Liver (tissue), 9 donors: ENCODE results near the gene TUBGCP6. TPM values are rescaled to one million over a fixed set of nuclear protein-coding genes. Genes with fewer than 3 reads are reported as not detected.

Source experiments
- DNase-seq: peaks from one replicate; pipeline ENCODE4 v3.0.0-alpha.2; 2017; ENCODE audit warnings: low spot score
- H3K27ac ChIP-seq, 2 donors: one replicate each; pipeline ENCODE4 v1.7.0; 2013; ENCODE audit warnings: inconsistent platforms in 2 of 2, low read length in 2 of 2, control low read depth in 1 of 2, low read depth in 1 of 2, mild to moderate bottlenecking in 1 of 2
- H3K27me3 ChIP-seq, 4 donors: one replicate each; pipeline versions ENCODE4 v1.6.1 to v1.7.0; 2013; ENCODE audit warnings: low read length in 3 of 4, inconsistent platforms in 1 of 4, mild to moderate bottlenecking in 1 of 4, moderate library complexity in 1 of 4; ENCODE audit not compliant: control insufficient read depth in 4 of 4, insufficient read depth in 4 of 4
- H3K36me3 ChIP-seq, 4 donors: one replicate each; pipeline versions ENCODE4 v1.6.1 to v1.7.0; 2013; ENCODE audit warnings: low read length in 3 of 4, mild to moderate bottlenecking in 3 of 4, low read depth in 1 of 4, moderate library complexity in 1 of 4; ENCODE audit not compliant: control insufficient read depth in 4 of 4, insufficient read depth in 3 of 4
- H3K4me1 ChIP-seq, 4 donors: one replicate each; pipeline versions ENCODE4 v1.6.1 to v1.7.0; 2013; ENCODE audit warnings: low read length in 3 of 4, mild to moderate bottlenecking in 3 of 4, moderate library complexity in 1 of 4; ENCODE audit not compliant: control insufficient read depth in 4 of 4, insufficient read depth in 4 of 4
- H3K4me3 ChIP-seq, 3 donors: one replicate each; pipeline versions ENCODE4 v1.6.1 to v1.7.0; 2013; ENCODE audit warnings: low read length in 3 of 3, control low read depth in 1 of 3, low read depth in 1 of 3, mild to moderate bottlenecking in 1 of 3
- H3K9ac ChIP-seq, 2 donors: one replicate each; pipeline ENCODE4 v1.7.0; 2013; ENCODE audit warnings: low read length in 2 of 2, mild to moderate bottlenecking in 2 of 2, moderate library complexity in 2 of 2, control low read depth in 1 of 2, low read depth in 1 of 2
- H3K9me3 ChIP-seq, 4 donors: one replicate each; pipeline versions ENCODE4 v1.6.1 to v1.7.0; 2013; ENCODE audit warnings: low read length in 3 of 4; ENCODE audit not compliant: control insufficient read depth in 4 of 4
- ATF3 ChIP-seq: IDR thresholded peaks from 2 replicates; pipeline ENCODE4 v1.6.1; 2016; ENCODE audit warnings: antibody characterized with exemption
- CTCF ChIP-seq: fragments of 150-350 bp; IDR thresholded peaks from 2 replicates; pipeline ENCODE4 v1.5.1; 2017; ENCODE audit warnings: improper control_type of control experiment, low read depth, low read length; ENCODE audit not compliant: missing input control
- EGR1 ChIP-seq, 2 donors: IDR thresholded peaks; 2 replicates each; pipeline ENCODE4 v1.6.1; 2016 to 2018; ENCODE audit warnings: antibody characterized with exemption in 2 of 2, low read depth in 2 of 2
- FOXA1 ChIP-seq: IDR thresholded peaks from 2 replicates; pipeline ENCODE4 v1.6.1; 2016; ENCODE audit warnings: antibody characterized with exemption
- GABPA ChIP-seq, 2 donors: IDR thresholded peaks in 1 of 2; conservative IDR thresholded peaks in 1 of 2; 2 replicates each; pipeline ENCODE4 v1.6.1; 2016; ENCODE audit warnings: antibody characterized with exemption in 2 of 2, mild to moderate bottlenecking in 1 of 2, moderate library complexity in 1 of 2
- HNF4A ChIP-seq, 2 donors: conservative IDR thresholded peaks; 2 replicates each; pipeline ENCODE4 v1.6.1; 2016; ENCODE audit warnings: antibody characterized with exemption in 2 of 2, mild to moderate bottlenecking in 2 of 2
- HNF4G ChIP-seq: IDR thresholded peaks from 2 replicates; pipeline ENCODE4 v1.6.1; 2016; ENCODE audit warnings: antibody characterized with exemption
- JUND ChIP-seq, 2 donors: IDR thresholded peaks; 2 replicates each; pipeline ENCODE4 v1.6.1; 2016; ENCODE audit warnings: antibody characterized with exemption in 2 of 2
- MAX ChIP-seq: IDR thresholded peaks from 2 replicates; pipeline ENCODE4 v1.6.1; 2016; ENCODE audit warnings: antibody characterized with exemption
- NR2F2 ChIP-seq: IDR thresholded peaks from 2 replicates; pipeline ENCODE4 v1.6.1; 2016; ENCODE audit warnings: antibody characterized with exemption
- RXRA ChIP-seq, 2 donors: IDR thresholded peaks; 2 replicates each; pipeline ENCODE4 v1.6.1; 2017 to 2018; ENCODE audit warnings: antibody characterized with exemption in 2 of 2, mild to moderate bottlenecking in 1 of 2
- SP1 ChIP-seq: IDR thresholded peaks from 2 replicates; pipeline ENCODE4 v1.6.1; 2018; ENCODE audit warnings: antibody characterized with exemption, mild to moderate bottlenecking
- TAF1 ChIP-seq: conservative IDR thresholded peaks from 2 replicates; pipeline ENCODE4 v1.6.1; 2016; ENCODE audit warnings: antibody characterized with exemption, mild to moderate bottlenecking
- YY1 ChIP-seq: IDR thresholded peaks from 2 replicates; pipeline ENCODE4 v1.6.1; 2016; ENCODE audit warnings: antibody characterized with exemption, mild to moderate bottlenecking
- ZBTB33 ChIP-seq: IDR thresholded peaks from 2 replicates; pipeline ENCODE4 v1.6.1; 2016; ENCODE audit warnings: antibody characterized with exemption
- WGBS: extraction: QIAGEN DNeasy Blood & Tissue Kit; methylation state at CpG from one replicate; pipeline ENCODE4 v1.1.7; 2013; 5-methylcytosine and 5-hydroxymethylcytosine counted together
- polyA plus RNA-seq, 2 donors: library from polyadenylated mRNA; stranded (reverse) in 1 of 2; unstranded in 1 of 2; fragments of 200-250 nt in 1 of 2; fragments of >200 nt in 1 of 2; fragmentation: Nextera tagmentation in 1 of 2; extraction: Ambion mirVana in 1 of 2; gene quantifications; one replicate each; pipeline versions ENCODE4 v1.2.1 to v1.2.3, GENCODE V29; 2013 to 2015
- total RNA-seq, 2 donors: library from RNA; depleted of rRNA; stranded (reverse); fragments of >200 nt; gene quantifications; one replicate each; pipeline ENCODE4 v1.2.3, GENCODE V29; 2014
- donor health status: healthy.
- donor health status: healthy.
- donor health status: healthy.
- donor health status: healthy.
- donor health status: healthy.

Gene TUBGCP6
- total and polyA plus RNA-seq, 4 donors, result 9.3 to 31.7 (median 16.4) TPM

GRCh38 chr22:50182176-50183081 lies 62.4 kb downstream of the TUBGCP6 start:
- H3K9me3 ChIP-seq, result no peaks in the 10 kb centered on the region
- no peaks in the 10 kb centered on the region for H3K27me3 ChIP-seq
- no peak for DNase-seq
- H3K4me3 ChIP-seq, result no peak overlapping the region
- no peak overlapping the region for H3K27ac ChIP-seq
- TF ChIP-seq SP1, result peak; percentile 13
- TF ChIP-seq ATF3, result no peak
- TF ChIP-seq YY1, result no peak
- no peak for TF ChIP-seq CTCF
- TF ChIP-seq HNF4A (conservative IDR thresholded peaks at IDR 0.05), result peak in 1 of 2 donors; percentile 13
- no peak for TF ChIP-seq ZBTB33
- TF ChIP-seq MAX, result no peak
- no peak for TF ChIP-seq RXRA (IDR thresholded peaks at IDR 0.05)
- no peak for TF ChIP-seq EGR1 (IDR thresholded peaks at IDR 0.05; ENCODE audit: low read depth in 2 of 2)
- H3K36me3 ChIP-seq, result peaks cover 0 to 7% (median 0%) of the 10 kb centered on the region in 4 donors
- WGBS, result 74% methylated on average over 31 of the region's 31 CpGs
- peaks cover 8 to 24% (median 16%) of the 10 kb centered on the region in 4 donors for H3K4me1 ChIP-seq
- no peak overlapping the region for H3K9ac ChIP-seq

GRCh38 chr22:50180727-50181521 lies 63.9 kb downstream of the TUBGCP6 start:
- no peaks in the 10 kb centered on the region for H3K27me3 ChIP-seq
- TF ChIP-seq MAX, result no peak
- TF ChIP-seq CTCF, result no peak
- no peak for TF ChIP-seq ZBTB33
- TF ChIP-seq JUND (IDR thresholded peaks at IDR 0.05), result no peak
- no peak for TF ChIP-seq HNF4G
- no peak for TF ChIP-seq RXRA (IDR thresholded peaks at IDR 0.05)
- TF ChIP-seq GABPA (IDR thresholded peaks at IDR 0.05 in 1 of 2, conservative IDR thresholded peaks at IDR 0.05 in 1 of 2), result no peak
- TF ChIP-seq HNF4A (conservative IDR thresholded peaks at IDR 0.05), result no peak
- no peak for TF ChIP-seq FOXA1
- TF ChIP-seq ATF3, result no peak
- TF ChIP-seq YY1, result no peak
- TF ChIP-seq TAF1, result no peak
- no peak for TF ChIP-seq NR2F2
- TF ChIP-seq EGR1 (IDR thresholded peaks at IDR 0.05; ENCODE audit: low read depth in 2 of 2), result no peak
- TF ChIP-seq SP1, result no peak

More at GRCh38 chr22:50180727-50181521, 63.9 kb downstream of the TUBGCP6 start:
- Histone ChIP-seq H3K27ac (no peak overlapping the region), H3K4me3 (no peak overlapping the region), H3K36me3 (peaks cover 0 to 7% (median 0%) of the 10 kb centered on the region in 4 donors), H3K9me3 (no peaks in the 10 kb centered on the region), H3K9ac (no peak overlapping the region), H3K4me1 (peaks cover 0 to 21% (median 12%) of the 10 kb centered on the region in 4 donors)
- DNase-seq, result no peak
- 96% methylated on average over 27 of the region's 27 CpGs for WGBS
